ENCODE results near the gene SBF2.

The SBF2 gene

DNA sequence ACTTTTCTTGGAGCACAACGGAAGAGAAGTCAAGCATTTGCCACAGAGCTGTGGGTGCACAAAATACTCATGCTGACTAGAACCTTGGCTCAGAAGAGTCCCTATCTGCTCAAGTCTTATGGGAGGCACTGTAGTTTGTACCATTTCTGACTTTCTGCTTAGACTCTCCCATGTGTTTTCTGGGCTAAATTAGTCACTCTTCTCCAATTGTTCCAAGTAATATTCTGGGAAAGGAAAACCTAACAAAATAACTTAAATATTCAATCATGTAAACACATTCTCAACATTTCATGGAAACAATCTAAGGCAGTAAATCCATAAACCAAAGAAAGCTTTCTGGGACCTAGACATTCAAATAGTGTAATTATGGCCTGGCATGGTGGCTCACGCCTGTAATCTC is 409.4 kb downstream of the SBF2 start:
- no peak for DNase-seq

DNA sequence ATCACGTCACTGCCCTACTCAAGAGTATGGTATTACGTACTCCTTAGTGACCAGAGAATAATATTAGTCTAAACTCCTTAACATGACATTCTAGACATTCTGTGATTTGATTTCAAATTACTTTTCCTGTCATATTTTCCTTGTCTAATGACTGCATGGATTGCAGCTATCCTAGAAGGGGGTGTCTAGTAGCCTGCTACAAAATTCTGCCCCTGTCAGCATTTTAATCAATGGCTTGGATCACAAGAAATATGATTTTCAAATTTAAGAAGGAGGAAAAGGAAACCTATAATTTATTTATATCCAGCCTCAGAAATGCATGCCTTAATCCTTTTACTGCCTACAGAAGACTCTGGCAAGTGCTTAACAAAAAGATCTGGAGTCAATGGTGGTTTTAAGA is 413.4 kb downstream of the SBF2 start:
- no peak for DNase-seq

DNA sequence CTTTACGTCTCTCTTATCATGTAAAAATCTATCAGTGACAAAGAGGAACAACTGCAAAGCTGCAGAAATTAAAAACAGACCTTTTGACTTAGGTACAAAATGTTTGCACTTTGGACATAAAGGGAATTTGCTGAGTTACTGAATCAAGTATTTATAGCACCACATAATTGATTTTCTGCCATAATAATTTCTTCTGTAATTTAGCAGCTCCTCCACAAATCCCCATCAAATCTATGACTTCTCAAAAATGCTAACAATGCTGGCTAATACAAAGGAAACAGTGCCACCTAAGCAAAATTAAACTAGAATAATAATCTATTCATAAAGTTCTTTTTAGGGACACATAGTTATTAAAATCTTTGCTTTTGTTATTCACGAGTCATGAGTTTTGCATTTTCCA is 415.1 kb downstream of the SBF2 start:
- no peak for DNase-seq

DNA sequence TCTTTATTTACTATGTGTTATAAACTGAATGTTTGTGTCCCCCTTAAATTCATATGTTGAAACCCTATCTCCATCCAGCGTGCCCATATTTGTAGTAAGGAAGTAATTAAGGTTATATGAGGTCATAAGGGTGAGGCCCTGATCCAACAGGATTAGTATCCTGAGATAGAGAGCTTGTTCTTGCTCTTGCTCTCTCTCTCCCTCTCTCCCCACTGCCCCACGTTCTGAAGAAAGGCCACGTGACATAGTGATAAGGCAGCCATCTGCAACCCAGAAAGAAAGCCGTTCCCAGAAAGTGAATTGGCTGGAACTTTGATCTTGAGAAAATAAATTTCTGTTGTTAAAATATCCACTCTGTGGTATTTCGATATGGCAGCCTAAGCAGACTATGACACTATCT is 417.7 kb downstream of the SBF2 start:
- no peak for DNase-seq

DNA sequence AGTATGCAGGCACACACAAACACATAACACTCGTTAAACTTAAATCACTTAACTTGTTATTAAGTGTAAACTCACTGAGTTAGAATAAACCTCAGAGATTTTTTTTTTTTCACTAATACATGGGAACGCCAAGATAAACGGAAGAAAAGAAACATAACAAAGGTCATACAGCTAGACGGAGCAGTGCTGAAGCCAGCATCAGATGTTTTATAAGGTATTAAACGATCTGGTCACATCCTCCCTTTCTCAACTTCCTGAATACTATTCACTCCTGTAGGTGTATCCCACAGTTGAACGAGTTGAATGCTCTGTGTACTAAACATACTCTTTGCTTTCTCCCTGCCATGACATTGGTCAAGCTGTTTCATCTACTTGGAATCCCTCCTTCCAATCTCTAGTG is 418.2 kb downstream of the SBF2 start:
- DNase-seq = no peak

DNA sequence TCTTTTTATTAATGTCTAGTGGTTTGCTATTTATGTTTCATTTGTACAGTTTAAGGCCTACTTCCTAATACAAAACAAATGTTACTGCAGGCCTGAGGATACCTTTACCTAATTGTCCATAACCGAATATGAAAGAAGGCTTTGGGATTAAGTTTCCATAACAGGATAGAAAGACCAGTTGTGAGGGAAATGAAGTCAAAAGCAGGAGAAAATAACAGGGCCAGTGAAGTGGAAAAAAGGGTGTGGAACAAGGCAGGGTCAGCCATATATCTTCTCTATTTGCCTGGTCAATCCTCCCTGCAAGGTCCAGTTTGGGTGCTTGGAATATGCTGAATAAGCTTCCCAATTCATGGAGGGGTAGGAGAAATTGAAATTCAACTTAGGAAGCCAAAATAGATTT is 418.6 kb downstream of the SBF2 start:
- DNase-seq = no peak

DNA sequence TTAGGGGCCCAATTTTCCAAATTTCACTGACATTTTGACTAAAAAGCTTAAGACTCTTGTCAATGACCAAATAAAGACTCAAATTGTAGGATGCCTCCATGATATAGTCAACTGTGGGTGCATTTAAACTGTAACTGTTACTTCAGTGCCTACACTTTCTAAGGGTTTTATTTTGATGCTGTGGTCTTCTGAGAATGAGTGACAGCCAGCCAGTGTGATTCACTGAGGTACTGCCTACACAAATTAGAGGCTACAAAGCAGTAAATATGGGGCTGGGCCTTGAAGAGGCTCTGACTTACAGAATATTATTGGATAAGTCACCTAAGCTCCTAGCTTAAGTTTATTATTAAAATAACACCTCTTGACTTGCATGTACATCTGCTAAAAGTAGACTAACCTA is 419.6 kb downstream of the SBF2 start:
- no peak for DNase-seq

DNA sequence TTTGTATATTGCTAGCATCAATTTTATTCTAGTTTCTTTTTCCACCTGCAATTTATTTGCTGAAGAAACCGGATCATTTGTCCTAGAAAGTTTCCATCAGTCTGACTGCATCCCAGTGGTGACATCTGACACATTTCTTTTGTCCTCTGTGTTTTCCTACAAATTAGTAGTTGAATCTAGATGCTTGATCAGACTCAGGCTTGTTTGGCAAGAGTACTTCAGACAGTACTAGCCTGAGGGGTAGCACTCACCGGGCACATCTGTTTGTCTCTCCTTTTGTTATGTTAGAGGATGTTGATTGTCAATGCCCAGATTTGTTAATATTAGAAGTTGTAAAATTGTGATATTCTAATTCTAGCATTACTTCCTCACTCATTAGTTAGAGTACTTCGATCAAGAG is 425.4 kb downstream of the SBF2 start:
- DNase-seq = no peak

DNA sequence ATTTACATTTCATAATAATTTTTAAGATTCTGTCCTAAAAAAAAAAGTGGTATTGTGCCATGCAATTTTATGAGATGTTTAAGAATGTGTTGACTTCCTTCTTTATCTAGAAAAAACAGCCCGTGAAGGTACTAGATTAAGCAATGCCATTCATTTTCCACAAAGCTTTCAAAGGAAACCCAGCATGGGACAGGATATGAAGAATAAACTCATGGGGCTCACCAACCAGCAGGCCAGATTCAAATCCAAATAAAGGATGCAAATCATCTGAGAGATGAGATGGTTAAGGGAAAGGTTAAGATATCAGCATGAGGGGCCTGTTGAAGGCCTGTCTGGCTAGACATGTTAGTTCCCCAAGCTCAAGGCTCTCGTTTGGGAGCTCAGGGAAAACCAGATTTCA is 431.0 kb downstream of the SBF2 start:
- DNase-seq = no peak

DNA sequence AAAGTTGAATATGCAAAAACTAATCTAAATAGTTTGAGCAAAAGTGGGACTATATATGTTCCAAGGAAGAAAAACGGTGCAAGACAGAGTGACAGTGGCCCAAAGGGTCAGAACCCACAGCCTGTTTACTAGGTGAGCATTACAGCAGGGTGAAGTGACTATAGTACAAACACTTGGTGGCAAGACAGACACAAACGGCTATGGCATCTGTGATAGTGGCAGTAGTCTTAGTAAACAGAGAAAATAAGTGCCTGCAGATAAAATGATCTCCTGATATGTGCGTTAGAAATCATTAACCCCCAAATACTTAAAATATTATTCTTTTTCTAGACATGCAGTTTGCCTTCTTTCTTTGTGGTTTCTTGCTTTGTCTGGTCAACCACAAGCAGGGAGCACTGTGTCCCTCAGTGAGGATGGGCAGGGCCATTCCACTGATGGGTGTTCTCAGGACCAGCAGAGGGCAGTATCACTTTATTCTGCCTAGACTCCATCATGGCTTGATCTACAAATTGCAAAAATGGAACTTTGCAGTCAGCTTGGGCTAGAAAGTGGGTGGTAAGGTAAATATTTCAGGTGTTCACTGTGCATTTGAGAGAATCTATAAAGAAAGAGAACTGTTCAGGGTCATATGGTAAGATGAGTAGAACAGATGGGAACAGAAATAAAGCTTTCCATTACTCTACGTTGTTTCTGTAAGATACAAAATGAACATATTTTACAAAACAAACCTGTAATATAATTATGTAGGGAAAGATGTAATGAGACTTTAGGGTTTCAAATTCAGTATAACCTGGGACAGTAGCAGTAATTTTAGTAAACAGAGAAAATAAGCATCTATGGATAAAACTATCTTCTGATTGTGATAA is 431.9 kb downstream of the SBF2 start:
- peak; percentile 63 to 66 for DNase-seq

DNA sequence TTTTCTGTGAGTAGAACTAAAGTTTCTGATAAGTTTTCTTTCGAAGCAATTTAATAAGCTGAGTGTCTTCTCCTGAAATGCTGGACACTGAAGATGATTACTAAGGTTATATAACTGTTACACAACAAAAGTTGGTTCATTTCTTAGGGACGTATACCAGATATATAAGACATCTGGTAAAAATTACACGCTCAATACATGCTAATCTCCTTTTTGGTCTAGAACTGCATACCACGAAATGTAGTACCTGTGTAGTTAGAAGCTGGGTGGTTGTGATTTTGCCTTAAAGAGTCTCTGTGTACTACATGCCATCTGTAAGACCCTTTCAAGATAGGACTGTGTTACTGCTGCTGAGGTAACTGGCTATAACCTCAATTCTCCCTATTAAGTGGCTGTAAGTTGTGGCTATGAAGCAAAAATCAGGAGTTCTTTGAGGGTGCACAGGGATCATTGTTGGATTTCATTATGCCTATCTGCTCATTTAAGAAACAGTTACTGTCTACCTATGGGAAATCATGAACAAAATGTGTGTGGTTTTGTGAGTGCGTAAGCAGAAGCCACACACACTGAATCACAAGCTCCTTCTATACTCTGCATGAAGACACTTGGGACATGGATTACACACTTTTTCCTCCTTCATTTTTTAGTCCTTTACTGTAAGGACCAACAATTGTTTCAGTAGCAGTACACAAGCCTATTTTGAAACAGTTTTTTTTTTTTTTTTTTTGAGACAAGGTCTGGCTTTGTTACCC is 434.3 kb downstream of the SBF2 start:
- DNase-seq = no peak

DNA sequence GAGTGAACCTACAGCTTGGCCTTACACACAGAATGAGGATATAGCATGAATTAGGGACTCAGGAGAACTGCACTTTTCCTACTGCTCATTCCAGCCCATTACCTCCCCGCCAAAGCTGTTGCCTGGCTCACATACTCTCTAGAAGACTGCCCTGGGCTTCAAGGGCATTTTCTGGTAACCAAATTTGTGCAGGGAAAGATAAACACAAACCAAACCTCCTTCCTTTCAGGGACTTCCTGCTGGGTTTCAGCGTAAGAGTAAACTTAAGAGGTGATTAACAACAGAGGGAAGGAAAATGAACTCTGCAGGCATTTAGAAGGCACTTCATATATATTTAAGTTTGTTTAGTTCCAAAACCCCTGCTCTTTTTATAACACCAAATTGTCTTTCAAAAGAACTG is 435.2 kb downstream of the SBF2 start:
- no peak for DNase-seq

DNA sequence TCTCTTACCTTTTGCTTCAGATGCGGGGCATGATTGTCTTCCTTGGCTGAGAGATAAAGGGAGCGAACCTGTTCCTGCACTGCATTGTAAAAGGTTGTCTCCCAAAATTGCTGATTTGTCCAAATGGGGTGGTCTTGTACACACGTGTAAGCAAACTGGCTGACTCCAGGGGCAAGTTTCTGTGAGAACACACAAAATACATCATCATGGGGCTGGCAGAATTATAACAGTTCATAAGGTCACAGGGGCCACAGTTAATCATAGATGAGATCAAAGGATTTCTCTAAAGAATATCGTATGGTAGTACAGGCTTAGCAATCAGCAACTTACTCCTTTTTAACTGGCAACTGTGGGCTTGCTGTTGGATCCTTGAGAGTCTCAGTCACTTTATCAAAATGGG is 435.8 kb downstream of the SBF2 start:
- no peak for DNase-seq

DNA sequence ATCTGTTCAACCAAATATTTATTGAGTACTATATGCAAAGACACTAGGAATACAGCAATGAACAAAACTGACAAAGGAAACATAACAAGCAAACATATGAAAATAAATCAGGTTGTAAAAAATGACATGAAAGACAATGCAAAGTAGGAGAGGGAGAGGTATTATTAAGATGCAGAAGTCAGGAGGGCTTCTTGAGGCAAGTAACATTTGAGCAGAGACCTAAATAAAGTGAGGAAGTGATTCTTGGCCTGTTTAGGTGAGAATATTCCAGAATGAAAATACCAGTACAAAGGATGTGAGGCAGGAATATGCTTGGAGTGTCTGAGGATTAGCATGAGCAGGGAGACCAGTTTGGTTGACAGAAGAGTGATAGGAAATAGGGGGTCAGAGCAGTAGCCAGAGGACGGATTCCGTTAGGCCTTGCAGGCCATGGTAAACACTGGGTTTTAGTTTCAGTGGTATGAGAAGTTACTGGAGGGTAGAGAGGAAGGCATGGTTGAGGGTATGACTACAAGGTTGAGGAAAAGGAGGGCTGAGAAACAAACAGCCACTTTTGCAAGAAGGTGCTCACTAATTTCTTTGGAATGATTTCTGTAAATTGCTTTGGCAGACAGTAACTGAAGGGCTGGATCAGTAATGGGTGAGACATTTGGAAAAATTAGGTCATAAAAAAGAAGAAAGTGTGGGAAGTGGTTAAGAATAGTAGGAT is 438.3 kb downstream of the SBF2 start:
- DNase-seq = no peak

DNA sequence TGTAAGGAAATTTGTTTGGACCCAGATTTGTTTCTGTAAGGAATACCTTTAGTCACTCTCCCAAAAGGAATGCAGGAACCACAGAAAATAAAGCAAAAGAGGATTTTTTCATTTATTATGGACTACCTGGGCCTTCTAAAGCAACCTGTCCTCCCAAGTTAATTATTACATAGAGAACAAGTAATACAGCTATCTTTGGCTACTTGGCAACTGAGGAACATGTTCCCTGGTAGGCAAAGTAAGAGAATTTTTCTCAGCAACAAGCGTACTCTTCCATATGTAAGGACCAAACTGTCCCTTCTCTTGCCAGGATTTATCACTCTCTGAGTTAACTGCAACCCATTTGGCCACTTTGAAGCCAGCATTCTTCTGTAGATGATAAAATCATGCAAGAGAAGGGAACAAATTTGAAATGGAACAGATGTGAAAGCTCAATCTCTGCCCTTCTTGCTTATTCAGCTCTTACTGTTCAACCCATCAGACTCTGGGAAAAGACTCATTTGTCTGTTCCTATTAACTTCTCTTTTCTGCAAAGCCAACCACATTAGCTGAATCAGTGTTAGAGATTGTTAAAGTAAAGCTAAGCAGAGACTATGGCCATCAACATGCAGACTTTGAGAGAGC is 440.0 kb downstream of the SBF2 start:
- DNase-seq = no peak

DNA sequence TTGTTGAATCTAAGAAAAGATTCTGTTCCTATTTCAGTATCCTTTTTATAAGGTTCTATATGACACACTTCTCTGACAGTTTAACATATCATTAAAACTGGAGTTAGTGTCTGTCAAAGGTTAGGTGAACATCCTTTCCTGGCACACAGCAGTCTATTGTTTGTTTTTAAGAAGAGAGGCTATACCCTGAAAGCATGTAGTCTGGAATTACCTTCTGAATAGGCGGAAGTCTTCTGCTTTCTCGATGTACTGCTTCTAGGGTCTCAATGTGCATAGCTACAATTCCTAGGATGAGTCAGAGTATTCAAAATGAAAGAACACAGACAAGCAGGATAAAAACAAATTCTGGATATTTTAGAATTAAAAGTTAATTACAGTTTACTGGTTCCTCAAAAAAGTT is 441.6 kb downstream of the SBF2 start:
- DNase-seq = no peak

DNA sequence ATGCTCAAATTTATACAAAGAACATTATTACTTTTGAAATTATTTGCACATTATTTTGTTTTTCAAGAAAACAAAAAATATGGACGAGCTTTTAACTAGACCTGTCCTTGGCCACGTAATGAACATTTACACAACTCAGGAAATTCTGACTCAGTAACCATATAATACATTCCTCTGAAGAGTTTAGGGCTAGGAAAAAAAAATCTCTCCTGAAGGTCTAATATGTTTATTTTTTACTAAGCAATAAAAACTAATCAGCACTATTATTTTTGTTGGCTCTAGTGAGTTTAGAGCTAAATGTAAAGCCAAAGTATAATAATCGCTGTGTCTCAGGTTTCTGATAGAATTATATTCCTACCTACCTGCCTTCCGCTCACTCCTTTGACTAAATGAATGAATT is 442.7 kb downstream of the SBF2 start:
- no peak for DNase-seq

DNA sequence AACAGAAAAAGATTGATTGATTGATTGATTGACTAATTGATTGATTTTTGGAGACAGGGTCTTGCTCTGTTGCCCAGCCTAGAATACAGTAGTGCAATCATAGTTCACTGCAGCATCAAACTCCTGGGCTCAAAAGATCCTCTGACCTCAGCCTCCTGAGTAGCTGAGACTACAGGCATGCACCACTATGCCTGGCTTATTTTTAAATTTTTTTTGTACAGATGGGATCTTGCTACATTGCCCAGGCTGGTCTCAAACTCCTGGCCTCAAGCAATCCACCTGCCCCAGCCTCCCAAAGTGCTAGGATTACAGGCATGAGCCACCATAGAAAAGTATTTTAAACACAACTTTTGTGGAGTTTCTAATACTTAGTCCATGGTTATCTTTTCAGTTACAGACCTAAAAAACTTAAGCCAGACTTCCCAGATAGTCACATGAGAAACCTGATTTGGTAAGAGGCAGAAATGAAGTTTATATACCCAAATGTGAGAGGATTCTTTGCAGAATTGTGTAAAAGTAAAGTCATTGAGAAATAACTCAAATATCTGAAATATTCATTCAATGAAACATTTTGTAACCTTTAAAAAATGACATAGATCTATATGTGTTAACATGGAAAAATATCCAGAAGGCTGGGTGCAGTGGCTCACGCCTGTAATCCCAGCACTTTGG is 443.7 kb downstream of the SBF2 start:
- peak in 1 of 2 donors; percentile 20 for DNase-seq

DNA sequence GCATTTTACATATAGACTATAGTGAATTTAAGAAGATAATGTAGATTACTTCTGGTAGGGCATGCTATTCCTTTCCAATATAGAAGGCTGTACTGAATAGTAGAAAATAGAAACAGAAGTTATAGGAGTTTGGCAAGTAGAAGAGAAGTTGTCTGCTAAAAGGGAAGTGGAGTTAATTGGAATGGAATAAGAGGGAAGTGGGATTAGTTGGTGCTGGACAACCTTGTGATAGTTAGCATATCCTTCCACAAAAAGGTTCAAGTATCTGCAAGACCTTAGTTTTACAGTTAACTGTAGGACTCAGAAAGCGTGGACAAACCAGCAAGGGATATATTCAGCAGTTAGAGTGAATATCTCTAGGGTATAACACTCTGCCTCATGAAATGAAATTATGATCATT is 444.6 kb downstream of the SBF2 start:
- peak; percentile 52 to 61 for DNase-seq

DNA sequence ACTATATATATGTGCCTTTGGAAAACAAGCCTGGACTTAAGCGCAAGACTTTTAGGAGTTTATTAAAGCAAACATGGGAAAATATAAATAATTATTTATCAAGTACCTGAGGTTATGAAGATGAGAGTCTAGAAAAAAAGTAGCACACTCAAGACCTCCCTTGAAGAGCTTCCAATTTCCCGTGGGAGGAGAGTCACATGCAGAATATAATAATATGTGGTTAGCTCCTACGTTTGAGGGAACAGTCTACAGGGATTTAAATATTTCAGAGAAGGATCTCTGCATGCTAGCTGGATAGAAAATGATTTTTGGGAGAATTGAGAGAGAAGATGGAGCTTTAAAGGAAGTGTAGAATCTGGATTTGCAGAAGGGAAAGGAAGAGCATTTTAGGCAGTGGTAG is 446.4 kb downstream of the SBF2 start:
- no peak for DNase-seq

DNA sequence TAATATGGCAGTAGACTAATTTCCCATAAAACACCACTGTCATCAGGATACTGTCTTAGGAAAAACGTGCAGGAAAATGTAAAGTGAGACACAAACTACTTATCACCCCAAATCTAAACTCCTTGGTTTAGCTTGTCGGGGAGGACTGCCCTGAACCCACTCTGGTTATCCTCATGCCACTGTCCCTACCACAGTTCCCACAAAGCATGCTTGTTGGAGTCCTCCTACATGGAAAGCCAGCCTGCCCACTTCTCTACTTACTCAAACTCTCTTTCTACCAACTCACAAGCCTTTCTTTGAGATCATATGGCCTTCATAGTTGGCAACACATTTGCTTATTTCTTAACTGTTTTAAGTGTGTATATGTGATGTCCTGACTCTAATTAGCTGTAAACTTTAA is 451.1 kb downstream of the SBF2 start:
- no peak for DNase-seq

DNA sequence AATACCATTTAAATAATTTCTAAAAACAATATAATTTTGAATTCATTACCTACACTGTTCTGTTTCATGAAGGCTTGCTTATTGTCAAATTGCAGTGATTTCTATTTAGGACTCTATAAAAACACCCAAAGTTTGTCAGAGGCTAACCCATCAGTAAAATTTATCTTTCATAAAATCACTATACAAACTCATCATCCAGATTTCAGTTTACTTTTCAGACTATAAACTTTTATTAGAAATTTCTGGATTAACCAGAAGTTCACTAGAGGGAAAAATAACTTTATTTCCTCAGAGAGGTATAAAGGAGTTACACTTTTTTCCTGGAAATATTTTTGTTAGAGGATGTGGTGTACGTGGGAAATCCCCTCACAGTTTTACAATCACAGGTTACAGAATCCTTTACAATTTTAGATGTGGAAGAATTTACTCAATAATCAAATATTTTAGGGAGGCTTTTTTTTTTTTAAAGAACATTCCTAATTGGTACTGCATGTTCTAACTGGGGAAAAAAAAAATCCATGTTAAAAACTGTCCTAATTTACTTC is 453.5 kb downstream of the SBF2 start:
- no peak for DNase-seq

Measured in inflammatory macrophage (primary cell).